GM18868 (cell line): Measurements from ENCODE around the gene SHTN1.

ENCODE experiments used
- ATAC-seq: cut with Tn5 transposase; IDR thresholded peaks from one replicate; pipeline ENCODE4 v1.9.1; 2021; ENCODE audit warnings: mild to moderate bottlenecking, moderate library complexity; ENCODE audit not compliant: unreplicated experiment

Gene SHTN1

GRCh38 chr10:117005026-117005526 is at the start of gene SHTN1:
SHTN1 (minus strand) TSS chr10:117005187; CDS start chr10:117005079, 108 bp downstream.
- peak; percentile 62 for ATAC-seq

- ATAC-seq: no peak
These were observed 48.5 kb upstream of the SHTN1 start for GRCh38 chr10:117053482-117053881.

GRCh38 chr10:117047947-117048346 is 43.0 kb upstream of the SHTN1 start:
- ATAC-seq: no peak

- no peak for ATAC-seq
These were observed 11.3 kb upstream of the SHTN1 start for GRCh38 chr10:117016266-117016665.

- no peak for ATAC-seq
These were observed 9.8 kb upstream of the SHTN1 start for GRCh38 chr10:117014835-117015234.

- ATAC-seq: no peak
These were observed 2.1 kb upstream of the SHTN1 start for GRCh38 chr10:117007080-117007479.

GRCh38 chr10:117005527-117006055 is 604 bp upstream of the SHTN1 start:
- ATAC-seq: peak; percentile 1

- peak; percentile 56 for ATAC-seq
These were observed 561 bp downstream of the SHTN1 start for GRCh38 chr10:117004227-117005025.

- no peak for ATAC-seq
These were observed 1.7 kb downstream of the SHTN1 start for GRCh38 chr10:117003336-117003735.

- no peak for ATAC-seq
These were observed 2.8 kb downstream of the SHTN1 start for GRCh38 chr10:117002206-117002605.

- ATAC-seq: no peak
These were observed 3.8 kb downstream of the SHTN1 start for GRCh38 chr10:117001144-117001543.

- ATAC-seq: no peak
These were observed 4.4 kb downstream of the SHTN1 start for GRCh38 chr10:117000580-117000979.

- ATAC-seq: no peak
These were observed 6.8 kb downstream of the SHTN1 start for GRCh38 chr10:116998172-116998571.

GRCh38 chr10:116997015-116997414 is 8.0 kb downstream of the SHTN1 start:
- ATAC-seq: no peak

- ATAC-seq: no peak
These were observed 9.3 kb downstream of the SHTN1 start for GRCh38 chr10:116995648-116996047.

GRCh38 chr10:116994113-116994890 is 10.7 kb downstream of the SHTN1 start:
- no peak for ATAC-seq

GRCh38 chr10:116993610-116994009 is 11.4 kb downstream of the SHTN1 start:
- no peak for ATAC-seq

- ATAC-seq: no peak
These were observed 12.8 kb downstream of the SHTN1 start for GRCh38 chr10:116992183-116992582.

- no peak for ATAC-seq
These were observed 14.6 kb downstream of the SHTN1 start for GRCh38 chr10:116990276-116990800.

- ATAC-seq: no peak
These were observed 15.5 kb downstream of the SHTN1 start for GRCh38 chr10:116989439-116989838.

- no peak for ATAC-seq
These were observed 16.7 kb downstream of the SHTN1 start for GRCh38 chr10:116988311-116988710.
